Measurements from ENCODE around the gene ZBTB2.

DNA sequence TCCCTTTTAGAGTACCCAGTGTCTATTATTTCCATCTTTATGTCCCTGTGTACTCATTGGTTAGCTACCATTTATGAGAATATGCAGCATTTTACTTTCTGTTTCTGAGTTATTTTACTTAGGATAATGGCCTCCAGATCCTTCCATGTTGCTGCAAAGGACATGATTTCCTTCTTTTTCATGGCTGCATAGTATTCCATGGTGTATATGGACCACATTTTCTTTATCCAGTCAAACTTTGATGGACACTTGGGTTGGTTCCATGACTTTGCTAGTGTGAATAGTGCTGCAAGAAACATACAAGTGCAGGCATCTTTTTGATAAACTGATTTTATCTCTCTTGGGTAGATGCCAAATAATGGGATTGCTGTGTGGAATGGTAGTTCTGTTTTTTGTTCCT lies 55.4 kb downstream of the ZBTB2 start:
- TF ChIP-seq, protein P1, sequence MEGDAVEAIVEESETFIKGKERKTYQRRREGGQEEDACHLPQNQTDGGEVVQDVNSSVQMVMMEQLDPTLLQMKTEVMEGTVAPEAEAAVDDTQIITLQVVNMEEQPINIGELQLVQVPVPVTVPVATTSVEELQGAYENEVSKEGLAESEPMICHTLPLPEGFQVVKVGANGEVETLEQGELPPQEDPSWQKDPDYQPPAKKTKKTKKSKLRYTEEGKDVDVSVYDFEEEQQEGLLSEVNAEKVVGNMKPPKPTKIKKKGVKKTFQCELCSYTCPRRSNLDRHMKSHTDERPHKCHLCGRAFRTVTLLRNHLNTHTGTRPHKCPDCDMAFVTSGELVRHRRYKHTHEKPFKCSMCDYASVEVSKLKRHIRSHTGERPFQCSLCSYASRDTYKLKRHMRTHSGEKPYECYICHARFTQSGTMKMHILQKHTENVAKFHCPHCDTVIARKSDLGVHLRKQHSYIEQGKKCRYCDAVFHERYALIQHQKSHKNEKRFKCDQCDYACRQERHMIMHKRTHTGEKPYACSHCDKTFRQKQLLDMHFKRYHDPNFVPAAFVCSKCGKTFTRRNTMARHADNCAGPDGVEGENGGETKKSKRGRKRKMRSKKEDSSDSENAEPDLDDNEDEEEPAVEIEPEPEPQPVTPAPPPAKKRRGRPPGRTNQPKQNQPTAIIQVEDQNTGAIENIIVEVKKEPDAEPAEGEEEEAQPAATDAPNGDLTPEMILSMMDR (IDR thresholded peaks at IDR 0.05; ENCODE audit: low read length), result no peak
- no peak for TF ChIP-seq EZH2 (IDR thresholded peaks at IDR 0.05; ENCODE audit: borderline replicate concordance, low read length)

Measured in OCI-LY1 (cell line).